Fibroblast of pulmonary artery (primary cell): ENCODE data around the gene FARP2.
A peak's percentile ranks its signal among the peaks of the same experiment; 100 is the strongest.

ENCODE experiments used
- DNase-seq: peaks from one replicate; pipeline ENCODE4 v3.0.0-alpha.2; 2010; ENCODE audit warnings: low read depth
- H3K4me3 ChIP-seq: replicated peaks from 2 replicates; pipeline ENCODE4 v1.5.1; 2011; ENCODE audit warnings: low read depth, mild to moderate bottlenecking, control low read depth, low read length, moderate library complexity
- TF ChIP-seq, protein P1 (sequence below): IDR thresholded peaks from 2 replicates; pipeline ENCODE4 v1.5.1; 2011; ENCODE audit warnings: mild to moderate bottlenecking, control low read depth, low read length, inconsistent platforms; ENCODE audit errors: missing control alignments

Gene FARP2, protein sequence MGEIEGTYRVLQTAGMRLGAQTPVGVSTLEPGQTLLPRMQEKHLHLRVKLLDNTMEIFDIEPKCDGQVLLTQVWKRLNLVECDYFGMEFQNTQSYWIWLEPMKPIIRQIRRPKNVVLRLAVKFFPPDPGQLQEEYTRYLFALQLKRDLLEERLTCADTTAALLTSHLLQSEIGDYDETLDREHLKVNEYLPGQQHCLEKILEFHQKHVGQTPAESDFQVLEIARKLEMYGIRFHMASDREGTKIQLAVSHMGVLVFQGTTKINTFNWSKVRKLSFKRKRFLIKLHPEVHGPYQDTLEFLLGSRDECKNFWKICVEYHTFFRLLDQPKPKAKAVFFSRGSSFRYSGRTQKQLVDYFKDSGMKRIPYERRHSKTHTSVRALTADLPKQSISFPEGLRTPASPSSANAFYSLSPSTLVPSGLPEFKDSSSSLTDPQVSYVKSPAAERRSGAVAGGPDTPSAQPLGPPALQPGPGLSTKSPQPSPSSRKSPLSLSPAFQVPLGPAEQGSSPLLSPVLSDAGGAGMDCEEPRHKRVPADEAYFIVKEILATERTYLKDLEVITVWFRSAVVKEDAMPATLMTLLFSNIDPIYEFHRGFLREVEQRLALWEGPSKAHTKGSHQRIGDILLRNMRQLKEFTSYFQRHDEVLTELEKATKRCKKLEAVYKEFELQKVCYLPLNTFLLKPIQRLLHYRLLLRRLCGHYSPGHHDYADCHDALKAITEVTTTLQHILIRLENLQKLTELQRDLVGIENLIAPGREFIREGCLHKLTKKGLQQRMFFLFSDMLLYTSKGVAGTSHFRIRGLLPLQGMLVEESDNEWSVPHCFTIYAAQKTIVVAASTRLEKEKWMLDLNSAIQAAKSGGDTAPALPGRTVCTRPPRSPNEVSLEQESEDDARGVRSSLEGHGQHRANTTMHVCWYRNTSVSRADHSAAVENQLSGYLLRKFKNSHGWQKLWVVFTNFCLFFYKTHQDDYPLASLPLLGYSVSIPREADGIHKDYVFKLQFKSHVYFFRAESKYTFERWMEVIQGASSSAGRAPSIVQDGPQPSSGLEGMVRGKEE

DNA sequence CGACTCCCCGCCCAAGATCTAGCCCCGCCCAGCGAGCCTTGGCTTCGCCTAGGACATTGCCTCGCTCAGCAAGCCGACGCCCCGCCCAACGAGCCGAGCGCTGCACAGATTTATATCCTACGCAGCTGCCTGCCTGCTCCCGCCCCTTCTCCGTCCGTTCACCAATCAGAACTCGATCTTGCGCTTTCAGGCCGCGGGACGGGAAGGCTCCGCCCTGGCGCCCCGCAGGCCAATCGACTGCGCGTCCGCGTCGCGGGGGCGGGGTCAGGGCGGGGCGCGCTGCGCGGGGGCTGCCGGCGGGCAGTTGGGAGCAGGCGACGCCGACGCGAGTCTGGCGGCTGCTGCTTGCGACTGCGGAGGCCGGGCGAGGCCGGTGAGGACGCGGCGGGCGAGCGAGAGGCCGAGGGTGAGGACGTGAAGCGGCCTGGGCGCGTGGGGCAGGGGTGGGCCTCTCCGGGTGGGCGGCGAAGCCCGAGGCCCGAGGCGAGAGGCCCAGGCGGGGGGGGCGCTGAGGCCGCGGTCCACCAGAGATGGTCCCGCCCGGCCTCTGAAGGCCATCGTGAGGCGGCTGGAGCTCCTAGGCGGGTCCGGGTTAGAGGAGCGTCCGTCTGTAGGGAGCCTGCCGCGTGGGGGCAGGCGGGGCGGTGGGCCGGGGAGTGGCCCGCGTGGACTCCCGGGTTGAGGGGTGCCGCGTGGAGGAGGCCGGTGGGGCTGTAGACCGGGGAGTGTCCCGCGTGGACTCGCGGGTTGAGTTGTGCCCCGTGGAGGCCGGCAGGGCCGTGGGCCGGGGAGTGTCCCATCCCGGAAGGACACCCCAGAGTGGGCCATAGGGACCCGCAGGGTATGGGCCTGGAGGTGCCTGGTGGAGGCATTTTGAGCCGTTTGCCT lies at the start of gene FARP2:
TSS of gene FARP2 (plus strand) at position 303 of the 888 bp plus-strand sequence. CDS start 16,823 bp downstream, outside the sequence.
- peak within 1 kb of the TSS; percentile 87 for H3K4me3 ChIP-seq
- DNase-seq = peak; percentile 99
- TF ChIP-seq, protein P1, sequence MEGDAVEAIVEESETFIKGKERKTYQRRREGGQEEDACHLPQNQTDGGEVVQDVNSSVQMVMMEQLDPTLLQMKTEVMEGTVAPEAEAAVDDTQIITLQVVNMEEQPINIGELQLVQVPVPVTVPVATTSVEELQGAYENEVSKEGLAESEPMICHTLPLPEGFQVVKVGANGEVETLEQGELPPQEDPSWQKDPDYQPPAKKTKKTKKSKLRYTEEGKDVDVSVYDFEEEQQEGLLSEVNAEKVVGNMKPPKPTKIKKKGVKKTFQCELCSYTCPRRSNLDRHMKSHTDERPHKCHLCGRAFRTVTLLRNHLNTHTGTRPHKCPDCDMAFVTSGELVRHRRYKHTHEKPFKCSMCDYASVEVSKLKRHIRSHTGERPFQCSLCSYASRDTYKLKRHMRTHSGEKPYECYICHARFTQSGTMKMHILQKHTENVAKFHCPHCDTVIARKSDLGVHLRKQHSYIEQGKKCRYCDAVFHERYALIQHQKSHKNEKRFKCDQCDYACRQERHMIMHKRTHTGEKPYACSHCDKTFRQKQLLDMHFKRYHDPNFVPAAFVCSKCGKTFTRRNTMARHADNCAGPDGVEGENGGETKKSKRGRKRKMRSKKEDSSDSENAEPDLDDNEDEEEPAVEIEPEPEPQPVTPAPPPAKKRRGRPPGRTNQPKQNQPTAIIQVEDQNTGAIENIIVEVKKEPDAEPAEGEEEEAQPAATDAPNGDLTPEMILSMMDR = no peak

DNA sequence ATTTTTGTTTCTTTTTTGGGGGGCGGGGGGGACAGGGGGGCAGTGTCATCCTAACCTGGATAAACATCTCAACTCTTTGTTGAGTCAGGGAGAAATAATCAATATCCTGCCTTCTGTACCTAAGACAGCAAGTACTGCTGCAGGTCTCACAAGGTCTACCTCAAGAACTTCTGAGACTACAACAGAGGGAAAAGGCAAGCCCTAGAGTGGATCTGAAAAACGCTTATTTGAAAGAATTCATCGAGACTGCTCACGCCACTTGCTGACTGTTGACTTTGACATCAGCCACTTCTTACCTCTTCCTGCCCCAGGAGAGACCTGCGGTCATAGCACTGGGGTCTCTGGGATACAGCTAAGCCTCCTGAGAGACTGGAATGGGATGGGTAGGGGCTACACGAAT lies 49.0 kb upstream of the FARP2 start:
- no peak for DNase-seq
- no peak overlapping the region for H3K4me3 ChIP-seq
- TF ChIP-seq, protein P1 = no peak

DNA sequence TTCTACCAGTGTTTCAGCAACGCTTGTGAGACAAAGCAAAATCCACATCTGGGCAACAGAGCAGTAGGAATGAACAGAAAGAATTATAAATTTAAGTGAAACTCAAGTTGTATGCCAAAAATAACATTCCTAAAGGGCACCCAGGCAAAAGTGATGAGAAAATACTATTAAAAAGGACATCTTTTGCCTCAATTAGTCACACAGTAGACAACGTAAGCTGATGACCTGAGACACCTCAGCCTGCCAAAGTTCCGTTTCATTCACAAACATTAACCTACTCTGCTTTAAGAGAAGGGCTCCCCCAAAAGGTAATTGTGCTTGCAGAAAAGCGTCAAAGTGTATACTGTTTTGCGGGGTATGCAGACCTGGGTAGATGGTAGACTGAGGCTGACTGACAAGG lies 47.8 kb upstream of the FARP2 start:
- H3K4me3 ChIP-seq = no peak overlapping the region
- DNase-seq = no peak
- TF ChIP-seq, protein P1 = no peak

DNA sequence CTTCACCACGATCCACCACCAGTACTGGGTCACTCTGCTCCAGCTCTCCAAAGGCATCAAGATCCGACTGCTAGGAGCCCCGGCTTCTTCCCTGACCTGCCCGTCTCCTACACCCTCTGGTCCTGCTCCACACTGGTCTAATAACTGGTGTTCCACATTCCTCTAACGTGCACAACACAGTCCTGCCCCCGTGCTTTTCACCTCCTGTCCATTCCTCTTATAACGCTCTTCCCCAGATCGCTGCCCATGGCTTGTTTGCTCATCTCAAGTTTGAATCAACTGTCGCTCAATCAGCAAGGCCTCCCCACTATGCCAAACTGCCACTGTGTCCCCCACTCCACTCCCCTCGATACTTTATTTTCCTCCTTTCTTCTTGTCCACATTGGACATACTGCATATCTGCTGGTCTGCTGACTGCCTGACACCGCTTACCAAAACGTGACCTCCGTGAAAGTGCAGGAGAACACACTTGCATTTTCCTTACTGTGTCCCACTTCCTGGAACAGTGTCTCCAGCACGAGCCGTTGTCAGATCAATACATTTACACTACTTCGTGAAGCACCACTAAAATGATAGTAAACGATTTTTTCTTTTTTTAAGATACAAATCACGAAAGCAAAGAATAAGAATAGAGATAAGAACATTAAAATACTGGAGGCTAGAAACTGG lies 47.1 kb upstream of the FARP2 start:
- TF ChIP-seq, protein P1 = no peak
- no peak for DNase-seq
- H3K4me3 ChIP-seq = no peak overlapping the region

DNA sequence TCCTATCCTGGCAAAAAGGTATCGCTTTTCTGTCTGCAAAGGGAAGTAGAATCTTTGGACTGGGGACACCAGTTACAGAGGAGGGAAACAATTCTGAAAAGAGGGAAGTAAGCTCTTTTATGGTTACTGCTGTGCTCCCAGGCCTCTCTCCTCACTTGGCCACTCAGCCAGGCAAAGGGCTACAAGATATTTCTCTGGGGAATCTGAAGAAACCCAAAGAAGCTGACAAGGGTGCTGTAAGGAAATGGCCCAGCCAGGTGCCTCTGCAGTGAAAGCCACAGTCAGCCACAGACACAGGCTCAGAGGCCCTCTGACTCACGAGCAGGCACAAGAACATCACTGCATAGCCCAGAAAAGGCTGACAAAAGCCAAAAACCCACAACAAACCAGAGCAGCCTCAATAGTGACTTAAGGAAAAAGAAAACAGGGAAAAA lies 46.4 kb upstream of the FARP2 start:
- DNase-seq = peak; percentile 31
- H3K4me3 ChIP-seq = no peak overlapping the region
- TF ChIP-seq, protein P1 = no peak
